ENCODE measurements around the gene ZBTB7C.

The ZBTB7C gene

GRCh38 chr18:48176909-48177308 is 232.3 kb downstream of the ZBTB7C start:
- Histone ChIP-seq H3K9me3 (ENCODE audit: insufficient read depth, low read length) (no peaks in the 10 kb centered on the region), H3K9me2 (replicated peaks; ENCODE audit: insufficient read depth, low read length) (no peaks in the 10 kb centered on the region), H3F3A (ENCODE audit: insufficient read depth) (no peaks in the 10 kb centered on the region), H3K9ac (ENCODE audit: low read length) (no peak overlapping the region), H3K27me3 (ENCODE audit: low read length) (no peaks in the 10 kb centered on the region), H3K4me3 (ENCODE audit: insufficient read depth, low read length, poor library complexity, severe bottlenecking) (no peak overlapping the region), H2AFZ (ENCODE audit: low read depth, low read length, severe bottlenecking) (no peak overlapping the region), H3K27ac (ENCODE audit: low read depth, low read length) (no peak overlapping the region), H3K4me2 (ENCODE audit: low read depth, low read length, poor library complexity, severe bottlenecking) (no peak overlapping the region), H3K36me3 (ENCODE audit: low read length) (no peaks in the 10 kb centered on the region), H4K20me1 (ENCODE audit: low read depth, low read length) (no peaks in the 10 kb centered on the region), H3K79me2 (ENCODE audit: insufficient read depth, low read length) (no peaks in the 10 kb centered on the region)
- no peak for TF ChIP-seq CTCF (IDR thresholded peaks at IDR 0.05; ENCODE audit: insufficient read depth, low read length, poor library complexity, severe bottlenecking)
- no peak for TF ChIP-seq EZH2phosphoT487 (conservative IDR thresholded peaks at IDR 0.05; ENCODE audit: low read length)

GRCh38 chr18:48173557-48173956 is 235.6 kb downstream of the ZBTB7C start:
- no peaks in the 10 kb centered on the region for H3K9me2 ChIP-seq (replicated peaks; ENCODE audit: insufficient read depth, low read length)
- no peaks in the 10 kb centered on the region for H3K79me2 ChIP-seq (ENCODE audit: insufficient read depth, low read length)
- no peaks in the 10 kb centered on the region for H3K27me3 ChIP-seq (ENCODE audit: low read length)
- no peak overlapping the region for H2AFZ ChIP-seq (ENCODE audit: low read depth, low read length, severe bottlenecking)
- no peak overlapping the region for H3K4me2 ChIP-seq (ENCODE audit: low read depth, low read length, poor library complexity, severe bottlenecking)
- TF ChIP-seq CTCF (IDR thresholded peaks at IDR 0.05; ENCODE audit: insufficient read depth, low read length, poor library complexity, severe bottlenecking) = no peak
- no peak for TF ChIP-seq EZH2phosphoT487 (conservative IDR thresholded peaks at IDR 0.05; ENCODE audit: low read length)
- no peaks in the 10 kb centered on the region for H3K9me3 ChIP-seq (ENCODE audit: insufficient read depth, low read length)
- no peak overlapping the region for H3K27ac ChIP-seq (ENCODE audit: low read depth, low read length)
- no peaks in the 10 kb centered on the region for H4K20me1 ChIP-seq (ENCODE audit: low read depth, low read length)
- H3K36me3 ChIP-seq (ENCODE audit: low read length) = no peaks in the 10 kb centered on the region
- no peak overlapping the region for H3K9ac ChIP-seq (ENCODE audit: low read length)
- no peaks in the 10 kb centered on the region for H3F3A ChIP-seq (ENCODE audit: insufficient read depth)
- H3K4me3 ChIP-seq (ENCODE audit: insufficient read depth, low read length, poor library complexity, severe bottlenecking) = no peak overlapping the region

DNA sequence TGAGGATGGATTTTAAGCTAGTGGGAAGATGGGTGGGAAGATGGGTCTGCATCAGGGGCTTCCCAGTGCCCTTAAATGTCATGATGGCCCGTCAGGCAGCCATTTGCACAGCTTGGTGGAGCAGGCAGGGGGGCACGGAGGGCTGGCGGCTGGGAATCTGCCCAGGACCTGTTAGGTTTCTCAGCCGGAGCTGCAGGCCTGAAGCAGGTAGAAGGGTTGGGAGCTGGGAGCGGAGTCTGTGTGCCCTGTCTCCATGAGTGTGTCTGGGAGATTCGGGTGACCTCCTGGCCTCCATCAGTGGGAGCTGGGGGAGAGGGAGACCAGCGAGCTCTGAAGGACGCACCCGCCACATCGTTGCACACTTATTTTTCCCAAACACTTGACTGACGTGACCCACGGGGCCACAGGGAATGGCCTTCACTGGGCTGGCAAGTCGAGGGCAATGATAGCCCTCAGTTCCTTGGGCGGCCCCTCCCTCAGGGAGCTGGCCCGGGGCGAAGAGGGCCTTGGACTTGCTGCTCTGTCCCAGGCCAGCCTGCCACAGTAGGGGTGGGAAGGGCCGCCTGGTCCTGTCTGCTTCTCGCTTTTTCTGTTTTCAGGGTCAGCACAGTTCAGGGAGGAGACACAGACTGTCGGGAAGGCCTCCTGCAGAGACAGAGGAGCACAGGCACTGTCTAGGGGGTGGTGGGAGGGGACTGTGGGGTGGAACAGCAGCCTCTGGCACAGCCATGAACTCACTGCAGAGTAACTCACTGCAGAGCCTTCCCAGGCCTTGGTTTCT is 236.8 kb downstream of the ZBTB7C start:
- H3K9me3 ChIP-seq (ENCODE audit: insufficient read depth, low read length) = no peaks in the 10 kb centered on the region
- H3K9ac ChIP-seq (ENCODE audit: low read length) = no peak overlapping the region
- H2AFZ ChIP-seq (ENCODE audit: low read depth, low read length, severe bottlenecking) = no peak overlapping the region
- H3K9me2 ChIP-seq (replicated peaks; ENCODE audit: insufficient read depth, low read length) = no peaks in the 10 kb centered on the region
- H3K27me3 ChIP-seq (ENCODE audit: low read length) = no peaks in the 10 kb centered on the region
- no peak overlapping the region for H3K27ac ChIP-seq (ENCODE audit: low read depth, low read length)
- H3K4me3 ChIP-seq (ENCODE audit: insufficient read depth, low read length, poor library complexity, severe bottlenecking) = no peak overlapping the region
- no peaks in the 10 kb centered on the region for H3F3A ChIP-seq (ENCODE audit: insufficient read depth)
- H3K4me2 ChIP-seq (ENCODE audit: low read depth, low read length, poor library complexity, severe bottlenecking) = no peak overlapping the region
- TF ChIP-seq EZH2phosphoT487 (conservative IDR thresholded peaks at IDR 0.05; ENCODE audit: low read length) = no peak
- no peak for TF ChIP-seq CTCF (IDR thresholded peaks at IDR 0.05; ENCODE audit: insufficient read depth, low read length, poor library complexity, severe bottlenecking)
- no peaks in the 10 kb centered on the region for H3K36me3 ChIP-seq (ENCODE audit: low read length)
- H4K20me1 ChIP-seq (ENCODE audit: low read depth, low read length) = no peaks in the 10 kb centered on the region
- no peaks in the 10 kb centered on the region for H3K79me2 ChIP-seq (ENCODE audit: insufficient read depth, low read length)

All from SU-DHL-6 (cell line).